Mesothelial cell of epicardium (in vitro differentiated cells): ENCODE data around the gene AGAP2. TPM values are rescaled to one million over a fixed set of nuclear protein-coding genes. Genes with fewer than 3 reads are reported as not detected.

Experiments
- DNase-seq, 2 experiments: peaks; one replicate each; pipeline ENCODE4 v3.0.0; 2021; ENCODE audit warnings: low spot score in 2 of 2; ENCODE audit not compliant: unreplicated experiment in 2 of 2
- H3K27ac Mint-ChIP-seq: 2 replicates; pipeline ENCODE4 v1.8.0; 2021; ENCODE audit warnings: mixed read lengths
- H3K27me3 Mint-ChIP-seq: 2 replicates; pipeline ENCODE4 v1.8.0; 2021; ENCODE audit warnings: low read depth, mixed read lengths
- H3K36me3 Mint-ChIP-seq: 2 replicates; pipeline ENCODE4 v1.8.0; 2021; ENCODE audit warnings: mixed read lengths
- H3K4me1 Mint-ChIP-seq: 2 replicates; pipeline ENCODE4 v1.8.0; 2021; ENCODE audit warnings: mixed read lengths
- H3K4me3 Mint-ChIP-seq: 2 replicates; pipeline ENCODE4 v1.8.0; 2021; ENCODE audit warnings: mild to moderate bottlenecking, moderate library complexity, mixed read lengths
- H3K9me3 Mint-ChIP-seq: 2 replicates; pipeline ENCODE4 v1.8.0; 2021; ENCODE audit warnings: mixed read lengths
- total RNA-seq: library from RNA; stranded (reverse); gene quantifications from 3 replicates; pipeline ENCODE4 v1.2.1, GENCODE V29; 2021
- TF ChIP-seq, protein P1 (sequence below): fragments of 200-600 bp; sonication (generic); IDR thresholded peaks from one replicate; pipeline ENCODE4 v1.5.0; 2021; ENCODE audit warnings: antibody characterized with exemption; ENCODE audit not compliant: unreplicated experiment

AGAP2 gene
- total RNA-seq, 1 donor from 2014 or later: 2.8 TPM

DNA sequence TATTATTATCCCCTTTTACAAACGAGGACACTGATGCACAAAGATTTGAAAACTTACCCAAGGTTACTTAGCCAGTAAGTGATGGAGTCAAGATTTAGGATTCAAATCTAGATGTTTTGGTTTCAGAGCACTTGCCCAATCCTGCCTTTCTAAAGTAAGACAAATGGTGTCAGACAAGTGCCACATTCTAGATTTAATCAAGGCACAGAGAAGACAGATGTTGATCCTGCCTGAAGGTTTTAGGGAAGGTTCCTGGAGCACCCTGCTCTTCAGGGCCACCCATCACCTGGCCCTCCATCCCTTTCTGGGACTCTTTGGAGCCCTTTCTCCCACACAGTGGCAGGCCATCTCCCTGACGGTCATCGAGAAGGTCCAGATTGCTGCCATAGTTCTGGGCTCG, 19.2 kb upstream of the AGAP2 start:
- TF ChIP-seq, protein P1, sequence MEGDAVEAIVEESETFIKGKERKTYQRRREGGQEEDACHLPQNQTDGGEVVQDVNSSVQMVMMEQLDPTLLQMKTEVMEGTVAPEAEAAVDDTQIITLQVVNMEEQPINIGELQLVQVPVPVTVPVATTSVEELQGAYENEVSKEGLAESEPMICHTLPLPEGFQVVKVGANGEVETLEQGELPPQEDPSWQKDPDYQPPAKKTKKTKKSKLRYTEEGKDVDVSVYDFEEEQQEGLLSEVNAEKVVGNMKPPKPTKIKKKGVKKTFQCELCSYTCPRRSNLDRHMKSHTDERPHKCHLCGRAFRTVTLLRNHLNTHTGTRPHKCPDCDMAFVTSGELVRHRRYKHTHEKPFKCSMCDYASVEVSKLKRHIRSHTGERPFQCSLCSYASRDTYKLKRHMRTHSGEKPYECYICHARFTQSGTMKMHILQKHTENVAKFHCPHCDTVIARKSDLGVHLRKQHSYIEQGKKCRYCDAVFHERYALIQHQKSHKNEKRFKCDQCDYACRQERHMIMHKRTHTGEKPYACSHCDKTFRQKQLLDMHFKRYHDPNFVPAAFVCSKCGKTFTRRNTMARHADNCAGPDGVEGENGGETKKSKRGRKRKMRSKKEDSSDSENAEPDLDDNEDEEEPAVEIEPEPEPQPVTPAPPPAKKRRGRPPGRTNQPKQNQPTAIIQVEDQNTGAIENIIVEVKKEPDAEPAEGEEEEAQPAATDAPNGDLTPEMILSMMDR: no peak
- no peak for DNase-seq
- Mint-ChIP-seq H3K4me1 (peaks cover 27% of the 10 kb centered on the region), H3K4me3 (no peak overlapping the region), H3K9me3 (no peaks in the 10 kb centered on the region), H3K27ac (no peak overlapping the region), H3K36me3 (peaks cover 7% of the 10 kb centered on the region), H3K27me3 (peaks cover 81% of the 10 kb centered on the region)

DNA sequence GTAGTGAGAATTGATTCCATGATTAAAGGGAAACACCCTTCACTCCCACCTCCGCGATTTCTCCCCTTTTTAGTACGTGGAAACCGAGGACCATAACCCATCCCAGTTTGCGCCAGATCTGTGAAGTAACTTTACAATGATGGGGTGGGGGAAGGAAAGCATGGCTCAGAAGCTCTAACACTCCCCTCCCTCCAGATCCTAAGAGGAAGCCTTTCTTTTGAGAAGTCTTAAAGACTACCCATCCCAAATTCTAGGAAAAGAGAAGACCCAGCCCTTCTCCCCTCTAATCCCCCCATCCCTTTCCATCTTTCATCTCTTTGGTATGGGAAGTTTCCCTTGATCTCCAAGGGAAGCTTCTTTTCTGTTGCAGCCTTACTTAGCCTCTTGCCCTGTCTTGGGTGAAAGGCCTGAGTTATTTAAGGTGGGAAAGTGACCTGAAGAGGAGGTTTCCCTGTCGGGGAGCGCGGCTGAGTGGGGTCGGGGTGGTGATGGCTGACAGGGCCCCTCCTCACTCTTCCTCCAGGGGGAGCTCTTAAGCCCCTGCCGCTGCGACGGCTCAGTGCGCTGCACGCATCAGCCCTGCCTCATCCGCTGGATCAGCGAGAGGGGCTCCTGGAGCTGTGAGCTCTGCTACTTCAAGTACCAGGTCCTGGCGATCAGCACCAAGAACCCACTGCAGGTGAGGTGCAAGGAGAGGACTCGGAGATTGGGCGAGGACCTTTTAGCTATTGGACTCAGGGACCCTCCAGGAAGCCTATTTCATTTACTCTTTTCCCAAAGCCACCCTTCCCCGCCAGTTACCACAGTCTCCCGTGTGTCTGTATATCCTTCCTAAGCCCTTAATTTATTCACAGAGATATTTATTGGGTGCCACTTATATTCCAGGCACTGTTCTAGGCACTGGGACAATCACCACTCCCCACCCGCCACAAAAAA, 18.1 kb upstream of the AGAP2 start:
- Mint-ChIP-seq H3K27me3 (peaks cover 75% of the 10 kb centered on the region), H3K36me3 (peaks cover 7% of the 10 kb centered on the region), H3K4me3 (peak overlapping the region; percentile 68), H3K9me3 (no peaks in the 10 kb centered on the region), H3K4me1 (peaks cover 33% of the 10 kb centered on the region), H3K27ac (no peak overlapping the region)
- DNase-seq: peak in 1 of 2 experiments; percentile 62
- TF ChIP-seq, protein P1: peak; percentile 48

GRCh38 chr12:57755454-57756372, 17.2 kb upstream of the AGAP2 start:
- peak overlapping the region; percentile 68 for H3K4me3 Mint-ChIP-seq
- peaks cover 42% of the 10 kb centered on the region for H3K4me1 Mint-ChIP-seq
- H3K36me3 Mint-ChIP-seq: peaks cover 12% of the 10 kb centered on the region
- no peak overlapping the region for H3K27ac Mint-ChIP-seq
- DNase-seq: no peak
- H3K27me3 Mint-ChIP-seq: peaks cover 65% of the 10 kb centered on the region
- no peaks in the 10 kb centered on the region for H3K9me3 Mint-ChIP-seq
- TF ChIP-seq, protein P1: no peak

DNA sequence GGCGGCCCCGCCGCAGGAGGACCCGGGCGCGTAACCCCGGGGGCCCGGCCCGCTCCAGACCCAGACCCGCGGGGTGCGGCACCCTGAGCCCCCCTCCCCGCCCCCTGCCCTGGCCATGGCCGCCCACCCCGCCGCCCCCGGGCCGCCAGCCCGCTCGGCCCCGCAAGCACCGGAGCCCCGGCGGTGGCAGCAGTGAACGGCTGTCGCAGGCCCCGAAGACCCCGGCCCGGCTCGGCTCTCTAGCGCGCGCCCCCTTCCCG, 16.6 kb upstream of the AGAP2 start:
- H3K27ac Mint-ChIP-seq: no peak overlapping the region
- H3K4me1 Mint-ChIP-seq: peaks cover 45% of the 10 kb centered on the region
- TF ChIP-seq, protein P1: no peak
- H3K36me3 Mint-ChIP-seq: peaks cover 18% of the 10 kb centered on the region
- no peak for DNase-seq
- H3K4me3 Mint-ChIP-seq: peak overlapping the region; percentile 39
- no peaks in the 10 kb centered on the region for H3K9me3 Mint-ChIP-seq
- H3K27me3 Mint-ChIP-seq: peaks cover 59% of the 10 kb centered on the region

DNA sequence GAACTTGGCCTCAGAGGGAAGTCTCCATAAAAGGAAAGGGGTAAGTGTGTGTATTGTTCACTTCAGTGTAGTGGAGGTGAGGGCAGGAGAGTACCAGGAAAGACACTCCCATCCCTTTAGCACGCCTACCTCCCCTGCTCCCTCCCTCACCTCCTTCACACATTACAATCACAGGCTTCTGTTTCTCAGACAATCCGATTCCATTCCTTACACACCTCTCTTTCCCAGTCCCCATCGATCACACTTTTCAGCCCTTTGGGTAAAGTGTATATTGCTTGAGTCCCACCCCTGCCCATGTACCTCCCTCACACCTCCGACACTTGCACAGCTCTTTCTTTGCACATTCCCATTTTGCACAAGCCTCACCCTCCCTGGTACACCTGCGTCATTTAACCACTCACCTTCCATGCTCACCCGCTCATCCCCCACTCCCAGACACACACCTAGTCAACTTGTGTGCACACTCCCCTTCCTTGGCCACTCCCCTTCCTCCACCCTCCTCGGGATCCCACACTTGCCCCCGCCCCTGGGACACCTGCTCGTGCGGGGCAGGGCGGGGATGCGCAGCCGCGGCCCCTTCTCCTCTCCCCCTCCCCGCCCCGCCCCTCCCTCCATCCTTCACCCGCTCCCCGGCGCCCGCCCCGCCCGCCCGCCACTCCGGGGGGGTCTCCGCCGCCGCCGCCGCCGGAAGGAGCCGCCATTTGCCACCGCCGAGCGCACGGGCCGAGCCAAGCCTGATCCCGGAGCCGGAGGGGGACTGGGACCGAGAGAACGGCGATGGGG, 16.1 kb upstream of the AGAP2 start, which contains the start of gene MARCHF9:
TSS of gene MARCHF9 (plus strand) at position 693 of the 783 bp plus-strand sequence. CDS start 426 bp downstream, outside the sequence.
- Mint-ChIP-seq H3K27ac (peak within 1 kb of the TSS; percentile 64), H3K36me3 (peaks cover 18% of the 10 kb centered on the region), H3K27me3 (peaks cover 55% of the 10 kb centered on the region), H3K4me1 (peaks cover 45% of the 10 kb centered on the region), H3K9me3 (no peaks in the 10 kb centered on the region), H3K4me3 (peak within 1 kb of the TSS; percentile 79)
- no peak for DNase-seq
- TF ChIP-seq, protein P1: no peak
